ENCODE data around the gene JSRP1.

DNA sequence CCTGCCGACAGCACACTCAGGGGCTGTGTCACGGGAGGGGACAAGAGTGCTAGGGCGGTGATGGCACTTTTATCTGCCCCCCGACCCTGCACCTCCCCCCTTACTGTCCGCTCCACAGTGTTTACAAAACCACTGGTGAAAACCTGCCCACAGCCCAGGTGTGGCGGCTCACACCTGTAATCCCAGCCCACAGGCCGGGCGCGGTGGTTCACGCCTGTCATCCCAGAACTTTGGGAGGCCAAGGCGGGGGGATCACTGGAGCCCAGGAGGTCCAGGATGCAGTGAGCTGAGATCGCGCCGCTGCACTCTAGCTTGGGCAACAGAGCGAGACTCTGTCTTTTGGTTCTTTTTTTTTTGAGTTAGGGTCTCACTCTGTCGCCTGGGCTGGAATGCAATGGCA is 39.9 kb upstream of the JSRP1 start:
- TF ChIP-seq POLR2A (IDR thresholded peaks at IDR 0.05; ENCODE audit: low read depth, low read length): no peak
- TF ChIP-seq TAF1 (IDR thresholded peaks at IDR 0.05; ENCODE audit: borderline replicate concordance, low read depth, low read length): no peak
- no peak for TF ChIP-seq POLR2AphosphoS5 (IDR thresholded peaks at IDR 0.05; ENCODE audit: low read depth, low read length)
